Astrocyte (in vitro differentiated cells and primary cell): ENCODE results near the gene MMEL1. TPM values are rescaled to one million over a fixed set of nuclear protein-coding genes. Genes with fewer than 3 reads are reported as not detected.

Source experiments
- DNase-seq: peaks from one replicate; pipeline ENCODE4 v3.0.0-alpha.2; 2010; ENCODE audit warnings: low read depth
- FAIRE-seq: peaks from 2 replicates; lab custom pipeline; 2011; peaks lifted over from hg19 to GRCh38; lab: Jason Lieb, UNC
- H2AFZ ChIP-seq: 2 replicates; pipeline ENCODE4 v1.6.0; 2012; ENCODE audit warnings: low read depth, low read length, inconsistent platforms
- H3K27ac ChIP-seq: 2 replicates; pipeline ENCODE4 v1.5.1; 2011; ENCODE audit warnings: low read depth, low read length, inconsistent platforms
- H3K27me3 ChIP-seq: 2 replicates; pipeline ENCODE4 v1.6.0; 2011; ENCODE audit warnings: low read length, inconsistent platforms; ENCODE audit not compliant: insufficient read depth
- H3K36me3 ChIP-seq: 2 replicates; pipeline ENCODE4 v1.5.1; 2011; ENCODE audit warnings: low read length, inconsistent platforms; ENCODE audit not compliant: insufficient read depth
- H3K4me1 ChIP-seq: 2 replicates; pipeline ENCODE4 v1.5.1; 2011; ENCODE audit warnings: low read length, inconsistent platforms; ENCODE audit not compliant: insufficient read depth
- H3K4me2 ChIP-seq: 2 replicates; pipeline ENCODE4 v1.6.0; 2012; ENCODE audit warnings: low read length, inconsistent platforms
- H3K4me3 ChIP-seq: 2 replicates; pipeline ENCODE4 v1.5.1; 2011; ENCODE audit warnings: low read depth, mild to moderate bottlenecking, low read length, inconsistent platforms; ENCODE audit not compliant: insufficient read depth
- H3K79me2 ChIP-seq: 2 replicates; pipeline ENCODE4 v1.6.0; 2012; ENCODE audit warnings: mild to moderate bottlenecking, low read length, inconsistent platforms; ENCODE audit not compliant: insufficient read depth
- H3K9ac ChIP-seq: 2 replicates; pipeline ENCODE4 v1.6.0; 2012; ENCODE audit warnings: mild to moderate bottlenecking, low read length, inconsistent platforms
- H3K9me3 ChIP-seq: 2 replicates; pipeline ENCODE4 v1.5.1; 2012; ENCODE audit warnings: low read depth, mild to moderate bottlenecking, low read length, inconsistent platforms; ENCODE audit not compliant: insufficient read depth
- H4K20me1 ChIP-seq: 2 replicates; pipeline ENCODE4 v1.6.0; 2012; ENCODE audit warnings: low read length, inconsistent platforms; ENCODE audit not compliant: insufficient read depth
- H3K27ac Mint-ChIP-seq: one replicate; pipeline ENCODE4 v1.8.0; 2021; ENCODE audit warnings: mild to moderate bottlenecking, mixed read lengths; ENCODE audit not compliant: unreplicated experiment
- H3K27me3 Mint-ChIP-seq: one replicate; pipeline ENCODE4 v1.8.0; 2021; ENCODE audit warnings: low read depth, mixed read lengths; ENCODE audit not compliant: unreplicated experiment
- H3K36me3 Mint-ChIP-seq: one replicate; pipeline ENCODE4 v1.8.0; 2021; ENCODE audit warnings: low read depth, mixed read lengths; ENCODE audit not compliant: unreplicated experiment
- H3K4me1 Mint-ChIP-seq: one replicate; pipeline ENCODE4 v1.8.0; 2021; ENCODE audit warnings: low read depth, mixed read lengths; ENCODE audit not compliant: unreplicated experiment
- H3K4me3 Mint-ChIP-seq: one replicate; pipeline ENCODE4 v1.8.0; 2021; ENCODE audit warnings: mild to moderate bottlenecking, moderate library complexity, mixed read lengths; ENCODE audit not compliant: unreplicated experiment
- H3K9me3 Mint-ChIP-seq: one replicate; pipeline ENCODE4 v1.8.0; 2021; ENCODE audit warnings: mild to moderate bottlenecking, mixed read lengths; ENCODE audit not compliant: unreplicated experiment
- EZH2 ChIP-seq: IDR thresholded peaks from 2 replicates; pipeline ENCODE4 v1.6.1; 2012; ENCODE audit warnings: mild to moderate bottlenecking, low read length, inconsistent platforms; ENCODE audit not compliant: insufficient read depth
- total RNA-seq: library from RNA; stranded (reverse); gene quantifications from 2 replicates; pipeline ENCODE4 v1.2.1, GENCODE V29; 2021
- TF ChIP-seq, protein P1 (sequence below): IDR thresholded peaks from 2 replicates; pipeline ENCODE4 v1.5.1; 2011; ENCODE audit warnings: low read depth, mild to moderate bottlenecking, inconsistent platforms, low read length, moderate library complexity; ENCODE audit not compliant: insufficient read depth

Gene MMEL1
- total RNA-seq, 1 donor from 2014 or later: not detected

GRCh38 chr1:2633366-2633935 is 635 bp upstream of the MMEL1 start:
- H3K27me3 Mint-ChIP-seq: peaks cover 50% of the 10 kb centered on the region
- Histone ChIP-seq H3K79me2 (no peaks in the 10 kb centered on the region), H3K36me3 (no peaks in the 10 kb centered on the region), H3K4me1 (no peaks in the 10 kb centered on the region), H3K27ac (no peak overlapping the region), H3K9ac (no peak overlapping the region), H3K27me3 (no peaks in the 10 kb centered on the region), H2AFZ (no peak overlapping the region), H4K20me1 (no peaks in the 10 kb centered on the region), H3K9me3 (peaks cover 14% of the 10 kb centered on the region), H3K4me2 (no peak overlapping the region), H3K4me3 (no peak overlapping the region)
- no peak overlapping the region for H3K27ac Mint-ChIP-seq
- no peaks in the 10 kb centered on the region for H3K36me3 Mint-ChIP-seq
- H3K4me1 Mint-ChIP-seq: no peaks in the 10 kb centered on the region
- TF ChIP-seq, protein P1, sequence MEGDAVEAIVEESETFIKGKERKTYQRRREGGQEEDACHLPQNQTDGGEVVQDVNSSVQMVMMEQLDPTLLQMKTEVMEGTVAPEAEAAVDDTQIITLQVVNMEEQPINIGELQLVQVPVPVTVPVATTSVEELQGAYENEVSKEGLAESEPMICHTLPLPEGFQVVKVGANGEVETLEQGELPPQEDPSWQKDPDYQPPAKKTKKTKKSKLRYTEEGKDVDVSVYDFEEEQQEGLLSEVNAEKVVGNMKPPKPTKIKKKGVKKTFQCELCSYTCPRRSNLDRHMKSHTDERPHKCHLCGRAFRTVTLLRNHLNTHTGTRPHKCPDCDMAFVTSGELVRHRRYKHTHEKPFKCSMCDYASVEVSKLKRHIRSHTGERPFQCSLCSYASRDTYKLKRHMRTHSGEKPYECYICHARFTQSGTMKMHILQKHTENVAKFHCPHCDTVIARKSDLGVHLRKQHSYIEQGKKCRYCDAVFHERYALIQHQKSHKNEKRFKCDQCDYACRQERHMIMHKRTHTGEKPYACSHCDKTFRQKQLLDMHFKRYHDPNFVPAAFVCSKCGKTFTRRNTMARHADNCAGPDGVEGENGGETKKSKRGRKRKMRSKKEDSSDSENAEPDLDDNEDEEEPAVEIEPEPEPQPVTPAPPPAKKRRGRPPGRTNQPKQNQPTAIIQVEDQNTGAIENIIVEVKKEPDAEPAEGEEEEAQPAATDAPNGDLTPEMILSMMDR: no peak
- TF ChIP-seq EZH2: no peak
- H3K4me3 Mint-ChIP-seq: no peak overlapping the region
- peaks cover 4% of the 10 kb centered on the region for H3K9me3 Mint-ChIP-seq
- FAIRE-seq (no peak), DNase-seq (no peak)

DNA sequence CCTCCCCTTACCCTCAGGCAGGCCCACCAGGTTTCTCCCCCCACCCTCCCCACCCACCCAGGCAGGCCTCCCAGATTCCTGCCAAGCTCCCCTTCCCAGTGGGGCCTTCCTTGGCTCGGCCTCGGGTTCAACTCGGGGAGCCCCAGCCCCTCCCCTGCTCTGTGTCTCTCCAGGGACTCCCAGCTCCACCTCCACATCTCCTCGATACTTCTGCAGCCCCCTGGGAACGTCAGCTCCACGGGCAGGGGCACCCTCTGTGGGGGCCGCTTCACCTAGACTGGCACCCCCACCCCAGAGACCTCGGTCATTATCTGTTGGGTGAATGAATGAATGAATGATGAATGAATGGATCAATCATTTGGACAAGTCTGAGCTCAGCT is 775 bp downstream of the MMEL1 start:
- no peak overlapping the region for H3K27ac Mint-ChIP-seq
- Histone ChIP-seq H3K9me3 (peaks cover 12% of the 10 kb centered on the region), H3K4me2 (no peak overlapping the region), H4K20me1 (no peaks in the 10 kb centered on the region), H2AFZ (no peak overlapping the region), H3K27me3 (peaks cover 12% of the 10 kb centered on the region), H3K4me1 (no peaks in the 10 kb centered on the region), H3K9ac (no peak overlapping the region), H3K27ac (no peak overlapping the region), H3K4me3 (no peak overlapping the region), H3K36me3 (no peaks in the 10 kb centered on the region), H3K79me2 (no peaks in the 10 kb centered on the region)
- DNase-seq: no peak
- H3K4me3 Mint-ChIP-seq: no peak overlapping the region
- no peak for TF ChIP-seq EZH2
- TF ChIP-seq, protein P1: no peak
- no peak for FAIRE-seq
- no peaks in the 10 kb centered on the region for H3K36me3 Mint-ChIP-seq
- peaks cover 1% of the 10 kb centered on the region for H3K9me3 Mint-ChIP-seq
- no peaks in the 10 kb centered on the region for H3K4me1 Mint-ChIP-seq
- H3K27me3 Mint-ChIP-seq: peaks cover 51% of the 10 kb centered on the region

GRCh38 chr1:2631136-2632050 is 1.4 kb downstream of the MMEL1 start:
- FAIRE-seq: no peak
- H3K9me3 Mint-ChIP-seq: no peaks in the 10 kb centered on the region
- no peaks in the 10 kb centered on the region for H3K4me1 ChIP-seq
- no peaks in the 10 kb centered on the region for H3K36me3 ChIP-seq
- H3K9ac ChIP-seq: no peak overlapping the region
- no peaks in the 10 kb centered on the region for H3K36me3 Mint-ChIP-seq
- no peak overlapping the region for H3K4me3 ChIP-seq
- H3K27ac Mint-ChIP-seq: peak overlapping the region; percentile 9
- peaks cover 7% of the 10 kb centered on the region for H3K9me3 ChIP-seq
- H2AFZ ChIP-seq: no peak overlapping the region
- H3K4me1 Mint-ChIP-seq: no peaks in the 10 kb centered on the region
- no peak for DNase-seq
- peaks cover 51% of the 10 kb centered on the region for H3K27me3 Mint-ChIP-seq
- H3K27me3 ChIP-seq: peaks cover 16% of the 10 kb centered on the region
- no peaks in the 10 kb centered on the region for H3K79me2 ChIP-seq
- TF ChIP-seq, protein P1: no peak
- no peak for TF ChIP-seq EZH2
- H3K27ac ChIP-seq: no peak overlapping the region
- no peak overlapping the region for H3K4me3 Mint-ChIP-seq
- no peak overlapping the region for H3K4me2 ChIP-seq
- no peaks in the 10 kb centered on the region for H4K20me1 ChIP-seq
